ENCODE measurements around the gene ALPG. TPM values are rescaled to one million over a fixed set of nuclear protein-coding genes. Genes with fewer than 3 reads are reported as not detected.

ALPG gene
- total RNA-seq, 1 experiment from 2014 or later: 65.3 TPM

DNA sequence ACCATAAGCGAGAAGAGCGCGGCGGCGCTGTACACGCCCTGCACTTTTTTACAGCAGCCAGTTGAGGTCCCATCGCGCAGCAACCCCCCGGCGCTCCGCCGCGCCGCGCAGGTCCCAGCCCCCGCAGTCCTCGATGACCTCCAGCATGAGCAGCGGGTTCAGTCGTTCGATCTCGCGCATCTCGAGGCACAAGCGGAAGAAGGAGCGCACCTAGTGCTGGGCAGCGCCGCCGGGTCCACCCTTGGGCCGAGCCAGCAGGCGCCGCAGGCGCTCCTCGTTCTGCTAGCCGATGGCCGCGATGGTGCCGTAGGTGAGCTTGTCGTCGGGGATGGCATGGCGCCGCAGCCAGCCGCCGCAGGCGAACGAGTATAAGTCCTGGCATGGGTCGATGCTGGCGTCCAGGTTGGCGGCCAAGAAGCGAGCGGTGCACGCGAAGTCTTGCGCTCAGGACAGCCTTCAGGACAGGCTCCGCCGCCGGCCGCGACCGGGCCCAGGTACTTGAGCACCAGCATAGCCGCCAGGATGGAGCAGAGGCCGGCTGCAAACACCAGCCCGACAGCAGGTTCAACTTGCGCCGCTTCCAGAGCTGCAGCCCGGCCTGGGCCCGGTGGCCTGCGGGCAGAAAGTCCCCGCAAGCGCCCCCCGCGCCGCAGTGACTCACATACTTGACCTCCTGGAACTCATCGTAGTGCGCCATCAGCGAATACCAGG is 19.7 kb upstream of the ALPG start:
- Histone ChIP-seq H3K9me3 (ENCODE audit: control insufficient read depth, insufficient read depth, low read depth, low read length) (no peaks in the 10 kb centered on the region), H3K4me3 (ENCODE audit: low read depth in 2 of 2, low read length in 2 of 2) (no peak overlapping the region), H3K4me1 (ENCODE audit: control insufficient read depth, insufficient read depth, low read length) (peaks cover 11% of the 10 kb centered on the region), H3K36me3 (ENCODE audit: control insufficient read depth, insufficient read depth, low read length) (no peaks in the 10 kb centered on the region), H3K27me3 (ENCODE audit: control insufficient read depth, insufficient read depth, low read length) (no peaks in the 10 kb centered on the region), H3K27ac (ENCODE audit: low read length) (peak overlapping the region; percentile 76)
- intact Hi-C loops (cut with micrococcal nuclease; ENCODE audit: unreplicated experiment) (no loop called here), in situ Hi-C loops (cut with HindIII; ENCODE audit: low pct_unique_long_range_greater_than_20kb, low sequenced_read_pairs) (no loop called here)
- no TSS peak for BruUV-seq (replicated peaks)
- DNase-seq (ENCODE audit: low read depth, low spot score) (no peak), ATAC-seq (no peak)
- CTCF ChIA-PET: no interaction called here
- TF ChIP-seq SIN3A (IDR thresholded peaks at IDR 0.05; ENCODE audit: borderline replicate concordance, insufficient read depth, low read depth, low read length) (no peak), POLR2AphosphoS5 (IDR thresholded peaks at IDR 0.05; ENCODE audit: low read depth, low read length) (no peak), TCF7L2 (IDR thresholded peaks at IDR 0.05; ENCODE audit: low read depth, low read length) (no peak), CTCF (IDR thresholded peaks at IDR 0.05) (no peak)
- TF ChIP-seq, protein P1, sequence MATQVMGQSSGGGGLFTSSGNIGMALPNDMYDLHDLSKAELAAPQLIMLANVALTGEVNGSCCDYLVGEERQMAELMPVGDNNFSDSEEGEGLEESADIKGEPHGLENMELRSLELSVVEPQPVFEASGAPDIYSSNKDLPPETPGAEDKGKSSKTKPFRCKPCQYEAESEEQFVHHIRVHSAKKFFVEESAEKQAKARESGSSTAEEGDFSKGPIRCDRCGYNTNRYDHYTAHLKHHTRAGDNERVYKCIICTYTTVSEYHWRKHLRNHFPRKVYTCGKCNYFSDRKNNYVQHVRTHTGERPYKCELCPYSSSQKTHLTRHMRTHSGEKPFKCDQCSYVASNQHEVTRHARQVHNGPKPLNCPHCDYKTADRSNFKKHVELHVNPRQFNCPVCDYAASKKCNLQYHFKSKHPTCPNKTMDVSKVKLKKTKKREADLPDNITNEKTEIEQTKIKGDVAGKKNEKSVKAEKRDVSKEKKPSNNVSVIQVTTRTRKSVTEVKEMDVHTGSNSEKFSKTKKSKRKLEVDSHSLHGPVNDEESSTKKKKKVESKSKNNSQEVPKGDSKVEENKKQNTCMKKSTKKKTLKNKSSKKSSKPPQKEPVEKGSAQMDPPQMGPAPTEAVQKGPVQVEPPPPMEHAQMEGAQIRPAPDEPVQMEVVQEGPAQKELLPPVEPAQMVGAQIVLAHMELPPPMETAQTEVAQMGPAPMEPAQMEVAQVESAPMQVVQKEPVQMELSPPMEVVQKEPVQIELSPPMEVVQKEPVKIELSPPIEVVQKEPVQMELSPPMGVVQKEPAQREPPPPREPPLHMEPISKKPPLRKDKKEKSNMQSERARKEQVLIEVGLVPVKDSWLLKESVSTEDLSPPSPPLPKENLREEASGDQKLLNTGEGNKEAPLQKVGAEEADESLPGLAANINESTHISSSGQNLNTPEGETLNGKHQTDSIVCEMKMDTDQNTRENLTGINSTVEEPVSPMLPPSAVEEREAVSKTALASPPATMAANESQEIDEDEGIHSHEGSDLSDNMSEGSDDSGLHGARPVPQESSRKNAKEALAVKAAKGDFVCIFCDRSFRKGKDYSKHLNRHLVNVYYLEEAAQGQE (IDR thresholded peaks at IDR 0.05; ENCODE audit: insufficient read depth in 1 of 2, low read depth in 2 of 2, low read length in 1 of 2): no peak
- POLR2A ChIA-PET: interaction anchor here (0.6 kb wide), 1 partner anchor 145 kb away, joined by 7 read pairs; no protein-coding TSS in a partner anchor

DNA sequence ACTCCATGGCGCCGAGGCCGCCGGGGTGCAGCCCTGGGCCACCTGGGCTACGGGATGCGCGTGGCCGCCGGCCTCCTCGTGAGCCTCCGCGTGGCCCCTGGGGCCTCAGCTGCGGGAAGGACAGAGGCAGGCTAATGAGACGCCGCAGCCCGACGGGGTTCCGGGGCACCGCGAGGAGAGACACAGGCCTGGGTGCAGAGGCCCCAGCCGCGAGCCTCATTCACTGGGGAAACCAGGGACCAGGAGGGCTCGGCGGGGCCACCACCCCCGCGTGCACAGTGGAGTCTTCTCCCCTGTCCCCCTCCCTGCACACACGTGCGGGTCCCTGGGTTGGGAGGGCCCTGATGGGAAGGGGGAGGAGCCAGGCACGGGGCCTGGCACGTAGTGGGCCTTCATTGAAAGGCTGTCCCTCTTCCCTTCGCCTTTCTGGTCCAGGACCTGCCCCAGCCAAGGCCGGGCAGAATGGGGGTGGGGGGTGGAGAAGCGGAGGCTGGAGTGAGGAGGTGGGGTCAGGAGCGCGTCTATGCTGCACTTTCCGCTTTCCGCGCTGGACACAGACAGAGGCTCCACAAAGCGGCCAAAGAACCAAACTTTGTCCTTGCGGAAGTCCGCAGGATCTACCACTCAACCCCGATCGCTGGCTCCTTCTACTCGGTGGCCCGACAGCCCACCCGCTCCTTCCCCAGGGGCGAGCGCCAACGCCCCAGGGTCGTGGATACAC is 19.0 kb upstream of the ALPG start:
- no peak overlapping the region for H3K27ac ChIP-seq (ENCODE audit: low read length)
- no TSS peak for BruUV-seq (replicated peaks)
- ATAC-seq (no peak), DNase-seq (ENCODE audit: low read depth, low spot score) (no peak)
- CTCF ChIA-PET: no interaction called here
- POLR2A ChIA-PET: interaction anchor here (0.6 kb wide), 1 partner anchor 65 kb away, joined by 3 read pairs; no protein-coding TSS in a partner anchor
- H3K27me3 ChIP-seq (ENCODE audit: control insufficient read depth, insufficient read depth, low read length): no peaks in the 10 kb centered on the region
- no peak for TF ChIP-seq SIN3A (IDR thresholded peaks at IDR 0.05; ENCODE audit: borderline replicate concordance, insufficient read depth, low read depth, low read length)
- TF ChIP-seq TCF7L2 (IDR thresholded peaks at IDR 0.05; ENCODE audit: low read depth, low read length): no peak
- TF ChIP-seq, protein P1 (IDR thresholded peaks at IDR 0.05; ENCODE audit: insufficient read depth in 1 of 2, low read depth in 2 of 2, low read length in 1 of 2): no peak
- TF ChIP-seq CTCF (IDR thresholded peaks at IDR 0.05): no peak
- no peak for TF ChIP-seq POLR2AphosphoS5 (IDR thresholded peaks at IDR 0.05; ENCODE audit: low read depth, low read length)
- no peaks in the 10 kb centered on the region for H3K36me3 ChIP-seq (ENCODE audit: control insufficient read depth, insufficient read depth, low read length)
- peaks cover 8% of the 10 kb centered on the region for H3K4me1 ChIP-seq (ENCODE audit: control insufficient read depth, insufficient read depth, low read length)
- in situ Hi-C loops (cut with HindIII; ENCODE audit: low pct_unique_long_range_greater_than_20kb, low sequenced_read_pairs): no loop called here
- intact Hi-C loops (cut with micrococcal nuclease; ENCODE audit: unreplicated experiment): no loop called here
- no peaks in the 10 kb centered on the region for H3K9me3 ChIP-seq (ENCODE audit: control insufficient read depth, insufficient read depth, low read depth, low read length)
- H3K4me3 ChIP-seq (ENCODE audit: low read depth in 2 of 2, low read length in 2 of 2): no peak overlapping the region
